Activated CD8-positive, alpha-beta memory T cell treated with anti-CD3 and anti-CD28 coated beads, Interleukin-2, amount 50 U/mL, for 48 hours (primary cell): ENCODE measurements around the gene SLC24A5.

Source experiments
- DNase-seq: peaks from one replicate; pipeline ENCODE4 v3.0.0-alpha.2; 2020

The SLC24A5 gene

DNA sequence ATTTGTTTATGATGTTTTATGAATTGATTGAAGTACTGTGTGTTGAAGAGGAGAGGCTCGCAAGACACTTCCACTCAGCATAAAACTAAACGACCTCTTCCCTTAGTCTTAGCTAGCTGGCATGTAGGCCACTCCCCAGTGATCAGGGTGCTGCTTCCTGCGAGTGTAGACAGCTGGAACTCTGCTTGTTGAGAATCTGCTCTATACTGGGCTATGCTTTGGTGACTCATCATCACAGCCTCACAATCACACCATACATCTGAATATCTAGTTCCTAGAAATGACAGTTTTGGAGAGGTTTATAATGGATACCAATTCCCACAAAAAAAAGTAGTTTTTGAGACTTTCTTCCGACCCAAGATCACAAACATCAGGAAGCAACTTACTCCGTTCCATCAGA, 1.5 kb upstream of the SLC24A5 start:
- DNase-seq, result no peak

DNA sequence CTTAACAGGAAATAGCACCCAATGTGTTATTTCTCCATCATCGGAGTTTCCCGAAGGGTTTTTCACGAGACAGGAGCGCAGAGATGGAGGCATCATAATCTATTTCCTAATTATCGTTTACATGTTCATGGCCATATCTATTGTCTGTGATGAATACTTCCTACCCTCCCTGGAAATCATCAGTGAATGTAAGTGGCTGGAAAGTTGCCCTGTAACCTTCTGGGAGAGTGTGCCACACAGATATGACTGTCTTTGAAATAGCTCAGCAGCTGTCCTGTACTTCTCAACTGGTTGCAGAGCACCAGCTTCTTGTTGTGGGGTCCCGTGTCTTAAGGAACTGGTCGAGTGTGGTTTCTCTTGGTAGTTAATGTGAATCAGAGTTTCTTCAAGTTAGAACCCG, 1.1 kb downstream of the SLC24A5 start:
- DNase-seq, result no peak

DNA sequence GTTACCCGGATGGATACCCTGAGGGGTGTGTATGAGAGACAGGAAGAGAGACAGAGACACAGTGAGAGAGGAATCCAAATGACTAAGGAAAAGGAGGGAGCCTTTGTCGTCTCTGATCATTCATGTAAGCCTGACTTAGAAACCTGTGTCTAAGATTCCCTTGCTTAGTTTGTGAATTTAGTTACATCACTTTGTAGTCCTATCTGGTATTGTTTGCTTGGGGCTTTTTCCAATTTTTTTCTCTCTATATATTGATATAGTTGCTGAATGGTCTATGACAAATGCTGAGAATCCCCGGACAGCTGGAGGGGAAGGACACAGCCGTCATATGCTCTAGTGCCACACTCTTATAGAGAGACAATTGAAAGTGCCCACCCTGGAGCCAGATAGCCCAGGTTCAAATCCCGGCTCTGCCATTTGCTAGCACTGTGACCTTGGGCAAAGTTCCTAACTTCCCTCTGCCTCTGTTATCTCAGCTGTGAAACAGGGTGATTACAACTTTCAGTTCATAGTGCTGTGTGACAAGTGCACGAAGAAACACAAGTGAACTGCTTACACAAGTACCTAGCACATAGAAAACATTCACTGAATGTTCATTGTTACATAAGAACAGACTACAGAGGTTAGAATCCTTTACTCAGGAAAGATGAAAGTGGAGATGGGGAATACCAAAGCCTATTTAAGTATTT, 6.0 kb downstream of the SLC24A5 start:
- no peak for DNase-seq

DNA sequence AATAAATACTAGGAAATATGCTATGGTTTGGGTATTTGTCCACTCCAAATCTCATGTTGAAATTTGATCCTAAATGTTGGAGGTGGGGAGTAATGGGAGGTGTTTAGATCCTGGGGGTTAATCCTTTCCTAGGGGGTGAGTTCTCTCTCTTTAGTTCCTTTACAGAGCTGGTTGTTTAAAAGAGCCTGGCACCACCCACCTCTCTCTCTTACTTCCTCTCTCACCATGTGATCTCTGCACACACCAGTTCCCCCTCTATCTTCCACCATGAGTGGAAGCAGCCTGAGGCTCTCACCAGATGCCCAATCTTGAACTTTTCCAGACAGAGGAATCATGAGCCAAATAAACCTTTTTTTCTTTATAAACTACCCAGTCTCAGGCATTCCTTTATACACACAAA, 10.5 kb downstream of the SLC24A5 start:
- no peak for DNase-seq

DNA sequence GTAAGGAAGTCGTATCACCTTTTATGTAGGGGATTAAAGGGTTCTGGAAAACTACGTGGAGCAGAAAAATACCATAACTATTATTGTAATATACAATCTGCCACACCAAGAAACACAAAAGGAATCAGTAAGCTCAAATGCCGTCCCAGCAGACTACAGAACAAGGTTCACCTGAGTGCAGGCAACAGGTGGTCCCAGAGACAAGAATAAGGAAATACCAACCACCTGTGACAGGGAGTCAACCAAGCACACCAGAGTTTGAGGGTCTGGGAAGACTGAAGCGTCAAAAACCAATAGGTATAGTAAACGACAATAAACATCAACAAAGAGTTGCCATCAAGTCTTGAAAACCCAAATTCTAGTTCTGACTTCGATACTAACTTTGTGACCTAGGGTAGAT, 12.1 kb downstream of the SLC24A5 start:
- no peak for DNase-seq

DNA sequence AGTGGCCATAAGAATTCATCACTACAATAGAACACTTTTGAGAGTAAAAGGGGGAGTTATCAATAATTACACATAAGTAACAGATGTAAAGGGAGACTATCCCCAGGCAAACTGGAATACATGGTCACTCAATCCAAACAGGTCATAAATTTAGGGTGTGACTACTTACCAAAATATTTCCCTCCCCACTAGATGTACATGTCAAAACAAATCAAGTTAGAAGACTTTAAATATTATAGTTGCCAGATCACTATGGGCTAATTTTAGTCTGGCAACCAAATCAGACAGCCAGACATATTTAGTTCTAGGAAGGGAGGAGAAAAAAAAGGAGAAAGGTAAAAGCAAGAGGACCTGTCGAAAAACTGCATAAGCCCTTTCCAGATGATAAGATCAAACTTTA, 23.1 kb downstream of the SLC24A5 start:
- no peak for DNase-seq

DNA sequence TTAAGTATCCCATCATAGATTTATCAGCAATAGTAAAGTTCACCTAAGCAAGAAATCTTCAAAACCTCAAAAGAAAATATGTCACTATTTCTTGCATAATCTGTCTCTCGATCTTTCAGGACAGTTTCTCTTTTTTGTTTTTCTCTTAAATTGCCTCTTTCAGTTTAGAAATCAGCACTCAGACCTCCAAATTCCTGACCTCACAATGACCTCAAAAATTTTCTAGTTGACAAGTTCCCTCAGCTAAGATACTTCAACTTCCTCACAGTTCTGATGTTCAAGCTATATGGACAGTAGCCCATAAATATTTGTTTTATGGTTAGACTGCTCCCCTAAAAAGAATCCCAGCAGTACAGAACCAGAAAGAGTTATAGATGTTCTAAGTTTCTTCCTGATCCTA, 24.1 kb downstream of the SLC24A5 start:
- DNase-seq, result no peak

DNA sequence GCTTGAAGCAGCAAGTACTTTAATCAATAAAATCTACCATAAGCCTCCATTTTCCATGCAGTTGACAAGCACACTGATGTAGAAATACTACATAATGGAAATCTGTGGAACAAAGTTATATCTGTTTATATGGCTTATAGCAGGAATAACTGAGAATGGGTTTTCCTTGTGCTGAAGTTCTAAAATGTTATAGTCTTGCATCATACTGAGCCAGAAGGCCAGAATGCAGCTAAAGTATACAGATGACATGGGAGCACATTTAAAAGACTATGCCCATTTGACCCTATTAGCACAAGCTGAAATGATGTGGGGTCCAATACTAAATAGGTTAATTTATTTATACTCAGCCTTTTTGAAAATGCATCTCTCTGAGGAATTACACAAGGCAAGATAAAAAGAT, 25.1 kb downstream of the SLC24A5 start:
- DNase-seq, result no peak

DNA sequence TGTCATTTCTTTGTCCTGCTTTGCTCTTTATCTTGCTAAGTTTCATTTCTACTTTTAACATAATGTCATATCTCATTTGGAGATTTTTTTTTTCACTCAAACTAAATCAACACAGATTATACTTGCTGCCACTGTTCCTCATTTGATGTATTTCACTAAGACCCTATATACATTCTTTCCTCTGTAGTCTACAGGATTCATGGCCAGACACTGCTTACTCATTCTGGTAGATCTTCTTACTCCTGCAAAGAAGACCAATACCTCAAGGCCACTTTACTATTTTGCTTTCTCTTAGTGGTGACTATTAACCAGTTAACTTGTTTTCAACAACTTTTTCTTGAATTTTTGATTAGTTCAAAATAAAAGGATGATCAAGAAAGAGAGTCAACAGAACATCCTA, 26.6 kb downstream of the SLC24A5 start:
- no peak for DNase-seq

DNA sequence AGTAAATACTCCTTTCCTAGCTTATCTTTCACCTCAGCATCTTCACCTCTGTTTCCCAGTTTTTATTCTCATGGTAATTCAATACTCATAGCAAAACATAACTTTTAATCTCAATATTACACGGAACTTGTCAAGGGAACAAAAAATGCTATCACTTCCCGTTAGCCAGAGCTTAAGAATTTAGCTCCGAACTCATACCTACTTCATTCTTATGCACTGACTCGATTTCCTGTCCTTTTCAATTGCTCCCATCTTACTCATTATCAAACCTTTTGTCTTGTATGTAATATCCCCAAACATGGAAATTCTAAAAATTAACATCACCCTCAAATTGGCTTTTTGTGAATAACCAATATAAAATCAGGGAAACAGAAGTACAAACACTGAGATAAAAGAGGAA, 29.1 kb downstream of the SLC24A5 start:
- no peak for DNase-seq

DNA sequence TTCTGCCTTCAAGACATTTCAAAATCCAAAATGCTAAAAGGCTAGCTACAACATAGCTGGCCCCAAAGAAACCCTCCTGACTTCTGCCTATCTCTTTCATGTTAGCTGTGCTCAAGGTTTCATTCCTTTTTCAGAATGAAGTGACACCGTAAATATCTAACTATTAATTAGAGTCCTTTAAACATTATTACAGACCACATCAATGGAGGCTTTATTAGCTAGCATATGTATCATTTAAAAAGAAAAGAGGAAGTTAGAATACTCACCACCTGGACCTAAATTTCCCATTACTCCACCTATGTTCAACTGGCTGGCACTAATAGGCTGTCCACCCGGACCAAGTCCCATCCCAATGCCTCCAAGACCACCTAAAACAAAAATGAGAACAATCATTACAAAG, 32.7 kb downstream of the SLC24A5 start:
- no peak for DNase-seq

DNA sequence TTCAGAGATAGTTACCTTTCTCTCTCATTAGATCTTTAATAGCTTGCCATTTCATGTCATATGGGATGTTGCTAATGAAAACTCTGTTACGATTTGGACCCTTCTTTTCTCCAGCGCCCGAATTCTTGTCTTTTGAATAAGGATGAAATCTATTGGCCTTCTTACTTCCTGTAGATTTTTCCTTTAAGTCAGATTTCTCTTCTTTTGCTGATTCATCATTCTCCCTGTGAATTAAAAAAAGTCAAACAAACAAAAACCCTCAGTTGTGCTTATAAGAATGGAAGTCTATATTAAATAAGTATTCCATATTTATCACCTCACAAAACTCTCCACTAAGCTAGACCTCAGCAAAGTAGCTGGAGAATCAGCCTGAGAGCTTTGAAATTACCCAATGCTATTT, 47.8 kb downstream of the SLC24A5 start:
- no peak for DNase-seq

DNA sequence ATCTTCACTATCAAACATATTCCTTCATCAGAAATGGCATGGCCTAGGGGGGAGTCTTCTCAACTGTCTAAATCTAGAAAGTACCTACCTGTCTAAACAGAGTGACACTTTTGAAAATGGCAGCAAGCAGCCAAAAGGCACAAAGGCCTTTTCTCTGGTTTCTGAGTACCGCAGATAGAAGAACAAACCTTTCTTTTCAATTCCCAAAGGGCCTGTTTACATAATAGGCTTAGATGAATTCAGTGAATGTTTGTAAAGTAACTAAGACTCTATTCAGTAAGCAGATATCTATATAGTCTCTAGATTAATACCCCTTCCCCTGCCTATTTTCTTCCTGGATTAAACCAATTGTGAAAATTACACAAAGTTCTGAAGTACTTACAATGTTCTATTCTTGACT, 50.2 kb downstream of the SLC24A5 start:
- no peak for DNase-seq

DNA sequence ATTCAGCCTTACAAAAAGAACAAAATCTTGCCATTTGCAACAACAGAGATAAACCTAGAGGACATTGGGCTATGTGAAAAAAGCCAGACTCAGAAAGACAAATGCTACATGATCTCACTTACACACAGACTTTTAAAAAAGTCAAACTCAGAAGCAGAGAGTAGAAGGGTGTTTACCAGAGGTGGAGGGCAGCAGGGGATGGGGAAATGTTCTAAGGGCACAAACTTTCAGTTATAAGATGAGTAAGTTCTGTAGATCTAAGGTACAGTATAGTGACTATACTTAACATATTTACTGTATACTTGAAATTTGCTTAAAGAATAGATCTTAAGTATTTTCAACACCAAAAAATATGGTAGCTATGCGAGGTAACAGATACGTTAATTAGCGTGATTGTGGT, 54.3 kb downstream of the SLC24A5 start:
- no peak for DNase-seq

DNA sequence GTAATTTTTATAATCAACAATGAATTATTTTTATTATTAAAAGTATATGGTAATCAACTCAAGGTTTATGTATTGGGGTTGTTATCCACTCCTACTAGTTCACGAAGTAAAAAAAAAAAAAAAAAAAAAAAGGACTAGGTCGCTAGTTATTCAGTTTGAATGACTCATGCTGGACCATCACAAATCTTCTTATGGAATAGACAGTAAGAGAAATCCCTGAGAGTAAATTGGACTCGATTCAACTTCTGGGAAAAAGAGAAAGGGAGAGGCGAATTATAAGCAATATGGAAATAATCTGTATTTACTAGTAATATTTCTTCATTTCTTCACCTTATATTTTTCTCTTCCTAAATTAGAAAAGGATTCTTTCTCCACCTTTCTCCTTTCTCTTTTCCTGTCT, 55.3 kb downstream of the SLC24A5 start:
- DNase-seq, result no peak

DNA sequence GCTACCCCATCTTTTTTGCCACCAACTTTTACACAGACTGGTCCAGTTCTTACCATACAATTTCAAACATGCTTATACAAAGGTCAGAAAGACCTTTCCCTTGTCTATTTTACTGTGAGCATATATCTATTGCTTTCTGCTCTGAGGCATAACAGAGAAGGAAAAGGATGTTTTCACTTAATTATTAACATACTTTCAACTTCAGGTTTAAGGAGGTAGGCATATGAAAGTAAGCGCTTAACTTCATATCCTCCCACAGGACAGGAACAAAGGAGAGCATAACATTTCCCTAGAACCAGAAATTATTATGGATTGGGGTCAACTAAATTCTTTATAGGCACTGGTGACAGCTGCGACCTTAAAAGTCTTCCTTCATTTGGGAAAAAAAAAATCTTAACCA, 56.2 kb downstream of the SLC24A5 start:
- DNase-seq, result no peak

DNA sequence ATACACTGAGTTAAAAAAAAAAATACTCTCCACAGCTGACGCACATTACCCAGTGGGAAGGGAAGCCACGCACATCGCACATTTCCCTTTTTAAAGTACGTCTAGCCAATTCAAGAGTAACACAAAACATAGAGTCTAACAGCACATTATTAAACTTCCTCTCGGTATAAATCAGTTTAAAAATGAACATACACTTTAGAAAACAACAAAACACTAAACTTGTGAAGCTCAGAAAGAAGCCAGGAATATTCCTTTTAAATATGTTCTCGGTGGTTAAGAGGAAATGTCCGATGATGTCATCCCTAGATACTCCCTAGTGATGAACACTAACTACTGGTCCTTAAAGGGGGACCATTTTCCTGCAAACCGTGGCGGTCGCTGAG, 56.6 kb downstream of the SLC24A5 start:
- DNase-seq, result no peak

DNA sequence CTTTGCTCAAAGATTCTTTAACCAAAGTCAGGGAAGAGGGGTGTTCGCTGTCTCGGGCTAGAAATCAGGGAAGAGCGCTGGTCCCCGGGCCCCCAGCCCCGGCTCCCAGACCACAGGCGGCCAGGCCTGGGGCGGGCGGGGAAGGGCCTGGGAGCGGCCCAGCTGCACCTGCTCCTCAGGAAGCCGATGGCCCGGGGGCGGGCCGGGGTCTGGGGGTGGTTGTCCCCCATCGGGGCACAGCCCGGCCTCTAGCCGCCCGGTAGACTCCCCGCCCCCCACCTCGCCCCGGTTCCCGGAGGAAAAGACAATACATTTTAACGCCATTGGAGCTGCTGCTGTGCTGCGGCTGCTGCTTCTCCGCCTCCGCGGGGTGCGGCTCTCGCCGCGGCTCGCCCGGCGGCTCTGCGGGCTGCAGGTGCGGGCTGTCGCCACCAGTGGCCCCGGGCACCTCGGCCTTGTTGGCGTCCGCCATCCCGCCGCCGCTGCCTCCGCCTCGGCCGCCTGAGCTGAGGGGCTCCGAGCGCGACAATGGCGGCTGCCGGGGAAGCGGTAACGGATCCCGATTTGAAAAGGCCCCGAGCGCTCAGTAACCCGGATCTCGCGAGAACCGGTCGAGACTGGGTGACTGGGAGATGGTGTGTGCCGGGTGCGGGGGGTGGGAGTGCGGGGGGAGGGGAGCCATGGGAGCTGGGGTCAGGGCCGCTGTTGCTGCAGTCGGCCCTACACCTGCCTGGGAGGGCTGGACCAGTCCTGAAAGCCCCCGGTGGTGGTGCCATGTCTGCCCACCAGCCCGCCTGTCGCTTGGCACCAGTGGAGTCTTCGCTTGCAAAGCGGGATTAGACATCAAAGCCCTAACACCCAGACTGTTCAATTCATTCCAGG, 57.2 kb downstream of the SLC24A5 start, which contains the start of gene MYEF2:
Gene MYEF2 (minus strand): TSS at position 530 of the 882 bp plus-strand sequence. CDS start 58 bp downstream, at position 472.
- peak; percentile 86 for DNase-seq

DNA sequence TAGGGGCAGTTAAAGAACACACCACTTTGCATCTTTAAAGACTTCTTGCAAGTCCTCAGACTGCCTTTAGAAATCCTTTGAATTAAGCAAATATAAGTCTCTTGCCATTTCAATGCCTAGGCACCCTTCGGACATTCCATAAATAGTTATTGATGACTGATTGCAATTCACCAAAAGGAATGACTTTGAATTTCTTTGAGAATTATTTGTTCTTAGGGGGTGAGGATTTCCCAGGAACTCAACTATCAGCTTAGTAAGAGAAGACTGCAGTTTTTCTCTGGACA, 57.8 kb downstream of the SLC24A5 start:
- DNase-seq, result no peak

DNA sequence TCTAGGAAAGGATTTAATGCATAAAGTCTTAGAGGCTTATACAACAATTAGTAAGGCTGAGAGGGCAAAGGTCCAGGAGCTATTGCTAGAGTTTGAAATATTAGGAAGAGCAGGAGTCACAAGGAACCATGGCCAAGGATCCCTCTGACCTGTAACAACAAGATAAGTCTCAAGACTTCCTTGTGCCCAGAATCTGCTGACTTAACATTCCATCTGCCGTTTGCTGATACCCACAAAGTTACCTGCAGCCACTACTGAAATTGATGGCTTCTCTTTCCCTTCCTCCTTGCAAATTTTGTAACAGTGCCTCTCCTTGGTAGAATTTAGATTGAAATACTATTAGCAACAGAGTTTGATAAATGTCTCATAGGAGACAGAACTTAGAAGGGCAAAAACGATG, 62.0 kb downstream of the SLC24A5 start:
- DNase-seq, result no peak

DNA sequence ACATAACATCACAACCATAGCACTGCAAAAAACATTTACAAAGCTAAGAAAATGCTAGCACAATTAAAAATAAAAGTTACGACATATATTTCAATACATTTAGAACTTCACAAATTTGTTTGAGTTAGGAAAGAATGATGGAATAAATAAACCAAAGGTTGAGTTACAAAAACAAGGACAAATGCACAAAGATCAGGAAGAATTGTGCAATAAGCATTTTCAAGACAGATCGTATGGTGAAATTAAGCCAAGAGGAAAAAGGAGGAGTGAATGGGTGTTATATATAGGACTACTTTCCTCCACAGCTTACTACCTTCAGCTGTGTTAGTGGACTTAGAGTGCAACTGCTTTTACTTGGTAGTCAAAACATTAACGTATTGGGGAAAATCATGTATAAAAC, 64.7 kb downstream of the SLC24A5 start:
- no peak for DNase-seq

DNA sequence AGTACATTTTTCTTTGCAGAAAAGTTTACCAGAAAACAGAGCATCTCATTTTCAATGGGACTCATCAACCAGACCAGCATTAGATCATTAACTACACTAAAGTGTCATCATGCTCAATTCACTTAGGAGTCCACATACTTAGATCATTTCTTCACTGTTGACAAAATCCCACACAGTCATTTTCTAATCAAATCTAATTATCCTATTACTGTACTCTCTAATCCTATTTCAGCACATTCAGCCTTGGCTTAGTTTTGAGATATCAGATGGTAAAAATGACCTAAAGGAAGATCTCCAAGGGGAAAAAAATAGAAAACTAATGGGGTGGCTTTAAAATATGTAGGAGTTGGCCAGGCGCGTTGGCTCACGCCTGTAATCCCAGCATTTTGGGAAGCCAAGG, 65.5 kb downstream of the SLC24A5 start:
- DNase-seq, result no peak

DNA sequence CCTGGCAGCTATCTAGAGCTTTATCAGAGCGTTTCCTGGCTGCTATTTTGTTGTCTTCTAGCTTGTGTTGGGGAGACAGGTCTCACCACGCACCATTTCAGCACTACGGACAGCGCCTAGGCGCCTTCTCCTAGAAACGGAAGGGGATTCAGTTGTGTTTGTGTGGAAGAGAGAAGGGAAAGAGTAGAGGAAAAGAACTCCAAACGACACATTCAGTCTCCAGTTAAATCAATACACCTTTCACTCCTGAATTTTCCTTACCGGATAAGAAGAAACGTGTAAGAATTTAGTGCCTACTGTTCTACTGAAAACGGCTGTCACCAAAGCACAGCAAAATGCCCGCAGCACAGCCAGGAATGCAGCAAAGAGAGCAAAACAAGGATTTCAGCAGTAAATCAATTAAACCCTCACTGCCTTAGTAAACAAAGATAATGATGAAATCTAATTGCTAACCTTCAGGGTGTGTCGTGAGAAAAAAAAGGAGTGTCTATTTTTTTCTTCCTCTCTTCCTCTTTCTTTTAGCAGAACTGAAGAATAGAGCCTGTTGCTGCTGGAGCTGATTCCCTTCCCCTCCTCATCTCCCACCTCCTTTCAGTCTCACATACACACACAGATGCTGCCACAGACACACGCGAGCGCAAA, 70.3 kb downstream of the SLC24A5 start:
- peak; percentile 71 for DNase-seq

DNA sequence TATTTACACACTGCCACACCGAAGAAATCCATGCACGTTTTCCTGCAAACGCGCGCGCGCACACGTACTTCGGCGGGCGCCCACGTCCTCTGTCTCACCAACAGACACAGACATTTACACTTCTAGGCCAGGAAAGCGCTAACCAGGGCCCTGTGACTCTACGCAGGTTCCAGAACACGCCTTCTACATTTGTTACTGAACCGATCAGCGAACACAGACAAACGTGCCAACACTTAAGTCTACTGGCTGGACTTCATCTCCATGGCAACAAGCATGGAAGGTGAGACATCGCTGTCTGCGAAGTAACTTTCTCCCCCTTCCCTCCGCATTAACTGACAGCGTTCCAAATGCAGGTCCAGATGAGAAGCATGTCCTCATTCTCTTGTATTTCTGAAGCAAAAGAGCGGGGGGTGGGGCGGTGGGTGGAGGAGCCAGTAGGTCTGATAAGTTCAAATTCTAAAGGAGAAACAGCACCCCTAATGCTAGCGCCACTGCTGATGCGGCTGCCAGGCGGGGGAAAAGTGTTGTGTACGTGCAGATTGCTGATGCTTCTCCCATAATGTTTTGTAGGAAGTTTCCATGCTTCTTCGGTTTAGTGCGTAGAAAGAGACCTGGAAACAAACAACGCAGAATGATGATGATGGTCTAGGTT, 70.9 kb downstream of the SLC24A5 start, which contains the start of gene CTXN2:
Gene CTXN2 (plus strand): TSS at position 92 of the 652 bp plus-strand sequence. CDS start 9,636 bp downstream, outside the sequence.
- DNase-seq, result no peak
